Transverse colon (tissue), 4 donors: ENCODE measurements around the gene PRKCQ. TPM values are rescaled to one million over a fixed set of nuclear protein-coding genes. Genes with fewer than 3 reads are reported as not detected.

Experiments
- DNase-seq: peaks from one replicate; pipeline ENCODE4 v3.0.0-alpha.2; 2019
- H3K27ac ChIP-seq, 4 donors: fragments of 200-600 bp; sonication (generic); 2 replicates each; pipeline ENCODE4 v1.5.1; 2016 to 2018; ENCODE audit warnings: inconsistent platforms in 4 of 4
- H3K27me3 ChIP-seq: fragments of 200-600 bp; sonication (generic); 2 replicates; pipeline ENCODE4 v1.5.1; 2017; ENCODE audit warnings: inconsistent platforms
- H3K36me3 ChIP-seq, 4 donors: fragments of 200-600 bp; sonication (generic); 2 replicates each; pipeline ENCODE4 v1.5.1; 2017 to 2019; ENCODE audit warnings: inconsistent platforms in 4 of 4
- H3K4me1 ChIP-seq, 4 donors: fragments of 200-600 bp; sonication (generic); 2 replicates each; pipeline ENCODE4 v1.5.1; 2017 to 2020; ENCODE audit warnings: inconsistent platforms in 4 of 4
- H3K4me3 ChIP-seq, 4 donors: fragments of 200-600 bp; sonication (generic); 1 replicate in 1 of 4; 2 replicates in 3 of 4; pipeline versions ENCODE4 v1.5.1 to v1.6.1; 2017 to 2019; ENCODE audit warnings: inconsistent platforms in 4 of 4
- H3K9me3 ChIP-seq, 2 donors: fragments of 200-600 bp; sonication (generic); 2 replicates each; pipeline ENCODE4 v1.5.1; 2017 to 2019; ENCODE audit warnings: inconsistent platforms in 2 of 2
- CTCF ChIP-seq, 5 experiments: fragments of 200-600 bp in 3 of 5; fragments of 450-650 bp in 2 of 5; sonication (generic) in 3 of 5; IDR thresholded peaks; 1 replicate in 2 of 5; 2 replicates in 3 of 5; pipeline ENCODE4 v1.5.1; 2016 to 2017; ENCODE audit warnings: antibody characterized with exemption in 5 of 5, inconsistent platforms in 3 of 5, mild to moderate bottlenecking in 2 of 5, moderate library complexity in 1 of 5
- EP300 ChIP-seq: sonication (generic); formaldehyde crosslinking; IDR thresholded peaks from one replicate; pipeline ENCODE4 v1.6.1; 2017; ENCODE audit warnings: antibody characterized with exemption, low read depth
- POLR2A ChIP-seq: fragments of 450-650 bp; IDR thresholded peaks from one replicate; pipeline ENCODE4 v1.6.1; 2016; ENCODE audit warnings: antibody characterized with exemption, mild to moderate bottlenecking, moderate library complexity
- POLR2AphosphoS5 ChIP-seq, 3 donors: sonication (generic); formaldehyde crosslinking; IDR thresholded peaks; one replicate each; pipeline ENCODE4 v1.6.1; 2016; ENCODE audit warnings: antibody characterized with exemption in 3 of 3
- WGBS, 2 donors: methylation state at CpG; one replicate each; pipeline ENCODE4 v1.1.5; 2018; ENCODE audit warnings: low coverage in 1 of 2; 5-methylcytosine and 5-hydroxymethylcytosine counted together
- in situ Hi-C, 4 donors: fragments of 200-750 bp; cut with MboI; loops; one replicate each; pipeline versions ENCODE4 v1.15.0 to v1.15.1; 2017; ENCODE audit warnings: low sequenced_read_pairs in 3 of 4, low pct_ligation_motif_present in 1 of 4, low pct_unique_long_range_greater_than_20kb in 1 of 4
- intact Hi-C: fragments of 100-400 bp; cut with DNase I; formaldehyde crosslinking; loops from one replicate; pipeline ENCODE4 v1.15.1; 2023; ENCODE audit warnings: low total_unique reads
- total RNA-seq, 4 donors: library from RNA; depleted of rRNA; stranded (reverse); fragments of >200 nt; gene quantifications; one replicate each; pipeline ENCODE4 v1.1.0, GENCODE V29; 2016

PRKCQ gene
- total RNA-seq, 4 donors from 2014 or later, result 0.60 to 2.7 (median 1.2) TPM

GRCh38 chr10:6602026-6602699 lies 22.1 kb upstream of the PRKCQ start:
- in situ Hi-C loops (no loop called here), intact Hi-C loops (no loop called here)
- no peak for TF ChIP-seq EP300
- Histone ChIP-seq H3K4me1 (no peaks in the 10 kb centered on the region), H3K9me3 (no peaks in the 10 kb centered on the region), H3K27ac (no peak overlapping the region), H3K36me3 (no peaks in the 10 kb centered on the region), H3K27me3 (no peaks in the 10 kb centered on the region), H3K4me3 (no peak overlapping the region)
- DNase-seq, result no peak
- 79 to 84% methylated on average over 2 of the region's 2 CpGs for WGBS, 2 donors

- H3K27me3 ChIP-seq, result no peaks in the 10 kb centered on the region
- DNase-seq, result no peak
- no peak for TF ChIP-seq EP300
- no peak for TF ChIP-seq CTCF (IDR thresholded peaks at IDR 0.05)
- TF ChIP-seq POLR2A, result no peak
- no peak for TF ChIP-seq POLR2AphosphoS5 (IDR thresholded peaks at IDR 0.05)
- H3K36me3 ChIP-seq, result no peaks in the 10 kb centered on the region
- H3K27ac ChIP-seq, result no peak overlapping the region
- in situ Hi-C loops (no loop called here), intact Hi-C loops (no loop called here)
- 78 to 81% methylated on average over 4 to 9 of the region's 9 CpGs for WGBS, 2 donors
- H3K4me1 ChIP-seq, result no peaks in the 10 kb centered on the region
- no peaks in the 10 kb centered on the region for H3K9me3 ChIP-seq
- no peak overlapping the region for H3K4me3 ChIP-seq
Observed at GRCh38 chr10:6601246-6601805, 21.2 kb upstream of the PRKCQ start.

GRCh38 chr10:6600224-6600987 lies 20.3 kb upstream of the PRKCQ start:
- Histone ChIP-seq H3K4me1 (no peaks in the 10 kb centered on the region), H3K9me3 (no peaks in the 10 kb centered on the region), H3K27ac (no peak overlapping the region), H3K4me3 (no peak overlapping the region), H3K36me3 (no peaks in the 10 kb centered on the region), H3K27me3 (no peaks in the 10 kb centered on the region)
- DNase-seq, result no peak
- in situ Hi-C loops, result no loop called here
- TF ChIP-seq EP300 (no peak), CTCF (IDR thresholded peaks at IDR 0.05) (no peak)
- 72 to 83% methylated on average over 6 to 7 of the region's 7 CpGs for WGBS, 2 donors
- intact Hi-C loops, result no loop called here

GRCh38 chr10:6598679-6599078 lies 18.6 kb upstream of the PRKCQ start:
- no peak for DNase-seq
- Histone ChIP-seq H3K36me3 (no peaks in the 10 kb centered on the region), H3K27ac (no peak overlapping the region), H3K9me3 (no peaks in the 10 kb centered on the region), H3K4me3 (no peak overlapping the region), H3K27me3 (no peaks in the 10 kb centered on the region), H3K4me1 (no peaks in the 10 kb centered on the region)
- intact Hi-C loops (no loop called here), in situ Hi-C loops (no loop called here)
- 60 to 85% methylated on average over 1 of the region's 1 CpG for WGBS, 2 donors
- TF ChIP-seq CTCF (IDR thresholded peaks at IDR 0.05) (no peak), POLR2A (no peak), EP300 (no peak), POLR2AphosphoS5 (IDR thresholded peaks at IDR 0.05) (no peak)
